ENCODE data around the gene HMGXB4.

- TF ChIP-seq CTCF (IDR thresholded peaks at IDR 0.05), result no peak
- TF ChIP-seq POLR2A (IDR thresholded peaks at IDR 0.05), result no peak
Measured at GRCh38 chr22:35212009-35212408, 45.3 kb upstream of the HMGXB4 start.
